GM18951 (cell line): Measurements from ENCODE around the gene PPFIBP2.

Experiments
- POLR2A ChIP-seq: IDR thresholded peaks from 4 replicates; pipeline ENCODE4 v1.6.1; 2011; ENCODE audit warnings: mild to moderate bottlenecking; ENCODE audit not compliant: insufficient read length, insufficient read depth; ENCODE audit errors: extremely low read depth
- in situ Hi-C: fragments of 300-500 bp; cut with MboI; formaldehyde crosslinking; loops from one replicate; pipeline ENCODE4 v1.12.0; 2022; ENCODE audit warnings: low sequenced_read_pairs, mixed read lengths, inconsistent platforms; ENCODE audit not compliant: unreplicated experiment

PPFIBP2 gene

DNA sequence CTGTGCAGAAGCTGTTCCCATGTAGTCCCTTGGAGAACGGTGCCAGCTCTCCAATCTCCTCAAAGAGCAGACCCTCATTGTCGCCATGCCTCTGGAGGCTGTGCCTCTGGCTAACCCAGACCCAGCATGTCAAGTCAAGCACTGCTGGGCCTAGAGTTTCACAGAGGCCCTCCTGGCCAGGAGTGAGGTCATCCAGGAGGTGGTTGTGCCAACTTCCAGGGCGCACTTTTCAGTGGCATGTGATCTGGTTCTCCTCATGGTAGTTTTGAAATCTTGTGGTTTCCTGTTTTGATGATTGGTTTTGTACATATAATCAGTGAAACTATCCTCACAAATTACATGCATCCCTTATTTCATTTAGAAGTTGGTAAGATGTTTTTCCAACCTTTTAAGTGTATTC lies 78.9 kb downstream of the PPFIBP2 start:
- in situ Hi-C loops = no loop called here
- no peak for TF ChIP-seq POLR2A

DNA sequence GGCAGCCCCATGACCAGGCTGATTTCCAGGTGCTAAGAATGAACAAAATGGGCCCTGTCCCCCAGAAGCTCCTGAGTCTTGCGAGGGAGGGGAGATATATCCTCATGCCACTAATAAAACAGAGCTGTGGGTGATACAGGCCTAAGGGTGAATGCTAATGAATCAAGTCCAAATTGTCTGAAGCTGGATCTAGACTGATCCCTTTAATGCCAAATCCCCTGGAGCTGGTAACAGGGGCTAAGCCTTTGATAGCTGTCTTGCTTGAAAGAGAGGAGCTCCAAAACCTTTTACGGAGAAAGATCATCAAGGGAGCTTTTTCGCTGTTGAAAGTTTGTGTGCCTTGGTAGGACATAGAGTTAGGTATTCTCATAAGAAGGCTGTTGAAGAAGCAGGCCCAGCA lies 79.7 kb downstream of the PPFIBP2 start:
- in situ Hi-C loops = no loop called here
- TF ChIP-seq POLR2A = no peak

DNA sequence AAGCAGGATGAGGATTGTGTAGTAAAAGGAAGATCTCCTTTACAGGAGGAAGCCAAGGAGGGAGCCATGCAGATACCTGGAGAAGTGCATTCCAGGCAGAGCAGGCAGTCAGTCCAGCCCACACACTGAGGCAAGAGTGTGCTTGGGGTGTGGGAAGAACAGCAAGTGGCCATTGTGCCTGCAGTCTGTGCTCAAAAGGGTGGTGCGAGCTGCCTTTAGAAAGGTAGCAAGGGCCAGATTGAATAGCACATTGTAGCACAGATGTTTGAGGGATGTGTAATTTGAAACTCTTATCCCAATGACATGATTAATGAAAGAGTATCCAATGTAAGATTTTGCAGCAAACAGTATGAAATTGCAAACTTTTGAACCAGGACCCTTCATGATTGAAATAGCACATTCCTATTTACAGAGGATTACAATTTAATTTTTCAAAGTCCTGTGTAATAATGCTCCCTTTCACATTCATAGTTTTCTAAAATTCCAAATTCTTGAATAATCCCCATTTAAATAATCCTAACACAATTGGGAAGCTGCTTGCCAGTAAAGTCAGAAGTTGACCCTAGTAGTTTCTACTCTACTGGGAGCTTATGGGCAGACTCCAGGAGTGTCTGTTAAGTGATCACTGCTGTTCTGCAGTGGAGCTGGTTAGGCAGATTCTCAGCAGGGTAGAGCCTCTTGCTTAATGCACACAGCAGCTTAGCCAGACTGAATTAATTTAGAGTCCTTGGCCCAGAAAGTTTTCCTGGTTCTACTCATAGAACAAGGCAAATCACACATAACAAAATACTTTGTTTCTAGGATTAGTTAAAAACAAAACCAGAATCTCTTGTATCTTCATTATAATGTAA lies 81.4 kb downstream of the PPFIBP2 start:
- TF ChIP-seq POLR2A = no peak
- in situ Hi-C loops = no loop called here

- in situ Hi-C loops = no loop called here
- TF ChIP-seq POLR2A = no peak
Observed at GRCh38 chr11:7595951-7596350, 82.2 kb downstream of the PPFIBP2 start.

GRCh38 chr11:7596975-7597391 lies 83.2 kb downstream of the PPFIBP2 start:
- in situ Hi-C loops = no loop called here
- no peak for TF ChIP-seq POLR2A

DNA sequence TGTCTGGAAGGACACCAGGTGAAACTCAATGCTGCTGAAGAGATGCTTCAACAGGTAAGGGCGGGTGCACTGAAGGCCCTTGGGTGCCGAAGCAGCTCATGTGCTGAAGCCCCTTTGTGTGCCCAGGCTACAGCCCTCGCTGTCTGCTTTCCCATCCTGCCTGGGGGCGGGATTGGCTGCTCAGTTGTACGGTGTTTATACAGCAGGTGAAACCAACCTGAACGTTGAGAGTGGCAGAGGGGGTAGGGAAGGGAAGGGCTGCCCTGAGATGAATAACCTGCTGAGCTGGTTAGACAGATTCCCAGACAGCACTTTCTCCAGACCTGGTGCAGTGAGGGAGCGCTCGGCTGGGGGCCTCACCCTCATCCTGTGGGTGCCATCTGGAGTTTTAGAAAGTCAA lies 83.8 kb downstream of the PPFIBP2 start:
- in situ Hi-C loops = no loop called here

DNA sequence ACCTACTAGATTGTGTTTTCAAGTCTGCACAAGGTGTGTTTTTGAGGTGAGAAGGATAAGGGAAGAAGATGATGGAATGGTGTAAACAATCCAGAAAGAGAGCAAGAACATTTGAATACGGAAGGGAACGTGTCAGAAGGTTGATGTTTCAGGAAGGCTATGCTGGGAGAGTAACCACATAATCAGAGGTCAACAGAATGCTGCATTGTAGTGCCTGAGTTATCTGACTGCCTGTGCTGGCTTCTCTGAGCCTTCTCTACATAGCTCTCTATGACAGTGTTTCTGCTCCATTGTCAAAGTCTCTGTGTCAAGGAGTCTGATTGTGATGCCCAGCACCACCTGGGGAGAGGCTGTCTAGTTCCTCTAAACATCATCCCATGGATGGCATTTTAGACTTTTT lies 85.4 kb downstream of the PPFIBP2 start:
- no peak for TF ChIP-seq POLR2A
- in situ Hi-C loops = no loop called here

More for the DNA sequence above, 83.8 kb downstream of the PPFIBP2 start:
- no peak for TF ChIP-seq POLR2A

GRCh38 chr11:7600205-7600775 lies 86.5 kb downstream of the PPFIBP2 start:
- no peak for TF ChIP-seq POLR2A
- in situ Hi-C loops = no loop called here

DNA sequence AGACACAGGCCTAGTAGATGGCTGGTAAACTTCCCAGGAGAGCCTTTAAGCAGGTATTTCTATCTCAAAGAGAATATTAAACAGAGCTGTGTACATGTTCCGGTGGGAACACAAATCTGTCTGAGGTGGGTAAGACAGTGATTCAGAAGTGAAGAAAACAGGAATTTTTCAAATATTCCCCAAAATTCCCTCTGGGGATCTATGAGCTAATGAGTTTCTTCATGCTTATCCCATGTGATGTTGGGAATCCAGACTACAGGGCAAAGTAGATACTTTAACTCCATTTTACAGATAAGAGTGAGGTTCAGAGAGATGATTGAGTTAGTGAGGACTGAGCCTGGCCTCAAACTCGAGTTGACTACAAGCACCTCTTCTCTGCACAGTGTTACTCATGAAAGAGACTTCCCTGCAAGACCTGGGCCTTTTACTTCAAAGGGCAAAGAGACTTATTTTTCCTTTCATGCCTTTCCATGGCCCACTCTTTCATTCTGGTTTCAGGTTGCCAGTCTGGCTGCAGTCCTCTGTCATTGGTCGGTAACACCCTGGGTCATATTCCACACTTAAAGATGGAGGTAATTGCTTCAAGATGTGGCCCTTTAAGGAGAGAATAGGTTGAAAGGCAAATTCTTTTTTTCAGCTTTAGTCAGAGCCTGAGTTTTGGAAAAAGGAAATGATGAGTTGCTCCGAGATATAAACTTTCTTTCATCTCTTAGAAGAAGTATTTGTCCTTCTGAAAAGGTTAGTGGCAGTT lies 89.4 kb downstream of the PPFIBP2 start:
- in situ Hi-C loops = no loop called here
- no peak for TF ChIP-seq POLR2A

DNA sequence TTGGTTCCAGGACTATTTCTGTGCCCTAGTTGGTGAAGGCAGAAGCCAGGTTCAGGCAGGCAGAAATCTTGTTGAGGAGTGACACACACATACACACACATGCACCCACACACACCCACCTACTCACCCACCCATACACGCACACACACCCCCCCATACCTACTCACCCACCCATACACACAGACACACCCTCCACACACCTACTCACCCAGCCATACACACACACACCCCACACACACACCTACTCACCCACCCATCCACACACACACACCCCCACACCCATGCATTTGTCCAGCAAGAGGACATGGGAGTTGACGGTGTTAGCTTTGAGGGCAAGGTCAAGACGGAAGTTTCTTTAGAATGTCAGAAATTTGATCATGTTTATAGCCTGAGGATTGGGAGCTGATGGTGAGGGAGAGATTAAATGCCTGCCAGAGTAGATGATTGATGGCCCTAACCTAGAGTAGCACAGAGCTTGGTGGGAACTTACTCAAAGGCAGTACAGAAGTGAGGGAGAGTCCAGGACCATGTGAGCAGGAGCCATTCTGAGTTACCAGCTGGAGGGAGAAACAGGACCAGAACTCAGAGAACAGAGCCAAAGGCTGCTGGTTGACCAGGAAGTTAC lies 90.6 kb downstream of the PPFIBP2 start:
- no peak for TF ChIP-seq POLR2A
- in situ Hi-C loops = no loop called here

- no peak for TF ChIP-seq POLR2A
- in situ Hi-C loops = no loop called here
Observed at GRCh38 chr11:7605186-7605943, 91.6 kb downstream of the PPFIBP2 start.

- in situ Hi-C loops = no loop called here
- no peak for TF ChIP-seq POLR2A
Observed at GRCh38 chr11:7606496-7606895, 92.7 kb downstream of the PPFIBP2 start.
